ENCODE measurements around the gene DPP8. TPM values are rescaled to one million over a fixed set of nuclear protein-coding genes. Genes with fewer than 3 reads are reported as not detected.
"Not testable (repeated sequence)": the region's sequence is repeated elsewhere in the genome, so short reads cannot be mapped to it uniquely, and the experiment has no call there.

DPP8 gene
- total RNA-seq, 4 donors from 2014 or later: 33.6 to 48.6 (median 40.0) TPM

DNA sequence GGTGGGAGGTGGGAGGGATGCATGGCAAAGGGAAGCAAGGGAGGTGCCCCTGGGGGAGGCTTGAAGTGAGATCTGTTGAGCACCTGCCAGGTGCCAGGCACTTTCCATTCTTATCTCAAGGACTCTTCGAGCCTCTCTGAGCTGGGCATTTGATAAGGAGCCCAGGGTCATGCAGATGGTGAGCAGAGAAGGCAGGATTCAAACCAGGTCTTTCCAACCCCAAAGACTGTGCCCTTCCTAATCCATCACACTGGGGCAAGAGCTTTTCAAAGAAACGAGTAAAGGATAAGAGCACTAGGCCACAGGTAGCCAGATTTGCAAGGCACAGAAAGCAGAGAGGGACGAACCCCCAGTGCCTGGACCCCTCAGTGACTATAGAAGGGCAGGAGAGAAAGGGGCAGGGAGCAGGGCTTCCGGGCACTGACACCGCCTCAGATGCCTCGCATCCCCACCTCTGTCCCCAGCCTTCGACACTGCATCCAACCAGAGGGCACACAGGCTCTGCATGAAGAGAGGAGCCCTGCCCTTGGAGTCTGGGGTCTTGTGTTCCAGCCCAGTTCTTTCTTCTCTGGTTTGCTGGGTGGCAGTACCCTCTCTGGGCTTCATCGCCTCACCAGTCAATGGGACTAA lies 115.8 kb downstream of the DPP8 start:
- intact Hi-C loops (cut with DNase I): no loop called here
- 89% methylated on average over 8 of the region's 8 CpGs for WGBS
- Histone ChIP-seq H3K9me3 (no peaks in the 10 kb centered on the region), H3K27me3 (peaks cover 0 to 37% (median 0%) of the 10 kb centered on the region in 4 donors), H3K4me3 (no peak overlapping the region), H3K36me3 (no peaks in the 10 kb centered on the region), H3K27ac (replicated peaks in 1 of 4) (no peak overlapping the region), H3K4me1 (peaks cover 0 to 9% (median 4%) of the 10 kb centered on the region in 4 donors)
- TF ChIP-seq, protein P1, sequence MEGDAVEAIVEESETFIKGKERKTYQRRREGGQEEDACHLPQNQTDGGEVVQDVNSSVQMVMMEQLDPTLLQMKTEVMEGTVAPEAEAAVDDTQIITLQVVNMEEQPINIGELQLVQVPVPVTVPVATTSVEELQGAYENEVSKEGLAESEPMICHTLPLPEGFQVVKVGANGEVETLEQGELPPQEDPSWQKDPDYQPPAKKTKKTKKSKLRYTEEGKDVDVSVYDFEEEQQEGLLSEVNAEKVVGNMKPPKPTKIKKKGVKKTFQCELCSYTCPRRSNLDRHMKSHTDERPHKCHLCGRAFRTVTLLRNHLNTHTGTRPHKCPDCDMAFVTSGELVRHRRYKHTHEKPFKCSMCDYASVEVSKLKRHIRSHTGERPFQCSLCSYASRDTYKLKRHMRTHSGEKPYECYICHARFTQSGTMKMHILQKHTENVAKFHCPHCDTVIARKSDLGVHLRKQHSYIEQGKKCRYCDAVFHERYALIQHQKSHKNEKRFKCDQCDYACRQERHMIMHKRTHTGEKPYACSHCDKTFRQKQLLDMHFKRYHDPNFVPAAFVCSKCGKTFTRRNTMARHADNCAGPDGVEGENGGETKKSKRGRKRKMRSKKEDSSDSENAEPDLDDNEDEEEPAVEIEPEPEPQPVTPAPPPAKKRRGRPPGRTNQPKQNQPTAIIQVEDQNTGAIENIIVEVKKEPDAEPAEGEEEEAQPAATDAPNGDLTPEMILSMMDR (IDR thresholded peaks at IDR 0.05): no peak
- TF ChIP-seq POLR2AphosphoS5 (IDR thresholded peaks at IDR 0.05) (no peak), POLR2A (IDR thresholded peaks at IDR 0.05; ENCODE audit: low read depth) (no peak), EP300 (IDR thresholded peaks at IDR 0.05) (no peak)
- DNase-seq (ENCODE audit: extremely low spot score): no peak

DNA sequence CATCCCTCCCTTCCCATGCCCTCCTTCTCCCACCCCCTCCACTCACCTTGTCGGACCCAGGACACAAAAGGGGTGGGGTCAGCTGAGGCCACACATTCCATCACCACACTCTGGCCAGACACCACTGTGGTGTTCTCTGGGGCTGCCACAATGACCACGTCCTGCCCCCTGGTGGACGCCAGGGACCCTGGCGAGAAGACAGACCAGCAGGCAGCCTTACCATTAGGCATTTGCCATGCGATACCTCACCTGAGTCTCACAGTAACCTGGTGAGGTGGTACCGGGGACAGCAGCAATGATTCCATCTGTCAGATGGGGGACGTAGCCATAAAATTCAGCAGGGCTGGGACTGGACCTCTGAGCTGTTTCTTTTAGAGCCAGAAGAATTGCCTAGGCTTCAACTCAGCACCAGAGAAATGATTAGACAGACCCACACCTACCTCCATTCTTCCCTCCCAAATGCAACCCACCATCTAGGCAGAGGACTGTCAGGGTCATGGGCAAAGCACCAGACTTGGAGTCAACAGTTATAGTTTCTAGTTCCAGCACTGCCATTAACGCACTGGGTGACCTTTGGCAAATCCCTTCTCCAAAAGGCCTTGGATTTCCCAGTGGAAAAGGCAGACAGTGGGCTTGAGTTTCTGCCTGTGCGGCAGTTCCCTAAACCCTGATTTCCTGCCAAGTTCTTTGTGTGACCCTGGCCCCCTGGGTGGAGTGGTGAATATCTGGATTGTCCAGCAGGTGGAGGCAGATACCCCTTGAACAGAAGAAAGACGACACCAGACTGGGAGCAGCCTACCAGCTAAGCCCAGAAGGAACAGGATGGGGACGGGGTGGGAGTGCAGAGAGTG lies 116.5 kb downstream of the DPP8 start:
- peaks cover 3 to 14% (median 7%) of the 10 kb centered on the region in 4 donors for H3K4me1 ChIP-seq
- no peaks in the 10 kb centered on the region for H3K9me3 ChIP-seq
- intact Hi-C loops (cut with DNase I): no loop called here
- H3K36me3 ChIP-seq: no peaks in the 10 kb centered on the region
- WGBS: 22% methylated on average over 8 of the region's 11 CpGs
- H3K4me3 ChIP-seq: no peak overlapping the region
- H3K27me3 ChIP-seq: peaks cover 0 to 44% (median 0%) of the 10 kb centered on the region in 4 donors
- no peak for DNase-seq (ENCODE audit: extremely low spot score)
- H3K27ac ChIP-seq (replicated peaks in 1 of 4): no peak overlapping the region
- TF ChIP-seq, protein P1 (IDR thresholded peaks at IDR 0.05): peak; percentile 35 to 64 (median 37)
- no peak for TF ChIP-seq EP300 (IDR thresholded peaks at IDR 0.05)

DNA sequence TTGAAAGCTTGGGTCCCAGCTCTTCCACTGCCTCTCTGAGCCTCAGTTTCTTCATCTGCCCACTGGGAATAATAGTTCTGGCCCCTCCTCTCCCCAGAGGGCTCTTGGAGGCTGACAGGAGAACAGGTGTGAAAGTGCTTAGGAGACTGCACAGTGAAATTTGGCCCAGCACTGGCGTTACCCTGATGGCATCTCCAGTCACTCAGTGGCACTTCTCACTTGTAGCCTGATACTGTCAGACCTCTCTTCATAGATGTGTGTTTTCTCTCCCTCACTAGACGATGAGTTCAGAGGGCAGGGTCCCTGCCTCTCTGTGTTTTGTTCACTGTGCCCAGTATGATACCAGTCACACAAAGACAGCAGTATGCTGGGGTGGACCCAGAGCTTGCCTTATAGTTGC lies 117.5 kb downstream of the DPP8 start:
- WGBS: 100% methylated on average over 1 of the region's 2 CpGs
- intact Hi-C loops (cut with DNase I): no loop called here
- no peak for DNase-seq (ENCODE audit: extremely low spot score)
- no peak overlapping the region for H3K27ac ChIP-seq (replicated peaks in 1 of 4)
- no peaks in the 10 kb centered on the region for H3K36me3 ChIP-seq
- TF ChIP-seq, protein P1 (IDR thresholded peaks at IDR 0.05): no peak
- TF ChIP-seq POLR2A (IDR thresholded peaks at IDR 0.05; ENCODE audit: low read depth) (no peak), EP300 (IDR thresholded peaks at IDR 0.05) (no peak), POLR2AphosphoS5 (IDR thresholded peaks at IDR 0.05) (no peak)
- H3K9me3 ChIP-seq: no peaks in the 10 kb centered on the region
- H3K4me1 ChIP-seq: peaks cover 6 to 22% (median 14%) of the 10 kb centered on the region in 4 donors
- H3K27me3 ChIP-seq: peaks cover 0 to 54% (median 4%) of the 10 kb centered on the region in 4 donors
- no peak overlapping the region for H3K4me3 ChIP-seq

DNA sequence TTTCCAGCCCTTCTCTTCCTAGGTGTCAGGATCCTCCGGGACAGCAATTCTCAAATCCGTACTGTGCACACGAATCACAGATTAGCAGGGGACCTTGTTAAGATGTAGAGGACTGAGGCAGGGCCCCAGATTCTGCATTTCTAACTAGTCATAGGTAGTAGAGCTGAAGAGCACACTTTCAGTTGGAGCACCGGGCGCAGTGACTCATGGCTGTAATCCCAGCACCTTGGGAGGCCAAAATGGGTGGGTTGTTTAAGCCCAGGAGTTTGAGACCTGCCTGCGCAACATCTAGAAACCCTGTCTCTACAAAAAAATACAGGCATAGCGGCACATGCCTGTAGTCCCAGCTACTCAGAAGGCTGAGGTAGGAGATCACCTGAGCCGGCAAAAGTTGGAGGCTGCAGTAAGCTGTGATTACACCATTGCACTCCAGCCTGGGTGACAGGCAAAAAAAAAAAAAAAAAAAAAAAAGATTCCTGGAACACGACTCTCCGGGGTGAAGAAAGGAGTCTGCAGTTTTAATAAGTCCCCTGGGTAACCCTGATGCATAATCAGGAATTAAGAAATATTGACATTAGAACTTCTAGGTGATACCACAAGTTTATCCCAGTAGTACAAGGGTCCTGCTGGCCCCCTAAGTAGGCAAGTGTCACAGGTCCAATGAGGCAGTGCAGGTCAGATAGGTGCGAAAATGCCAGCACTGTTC lies 118.3 kb downstream of the DPP8 start:
- DNase-seq (ENCODE audit: extremely low spot score): no peak
- peaks cover 0 to 62% (median 4%) of the 10 kb centered on the region in 4 donors for H3K27me3 ChIP-seq
- no peaks in the 10 kb centered on the region for H3K36me3 ChIP-seq
- WGBS: 83% methylated on average over 11 of the region's 11 CpGs
- no peaks in the 10 kb centered on the region for H3K9me3 ChIP-seq
- TF ChIP-seq POLR2AphosphoS5 (IDR thresholded peaks at IDR 0.05): no peak
- TF ChIP-seq, protein P1 (IDR thresholded peaks at IDR 0.05): no peak
- no peak overlapping the region for H3K27ac ChIP-seq (replicated peaks in 1 of 4)
- intact Hi-C loops (cut with DNase I): no loop called here
- peaks cover 6 to 22% (median 14%) of the 10 kb centered on the region in 4 donors for H3K4me1 ChIP-seq
- H3K4me3 ChIP-seq: no peak overlapping the region

DNA sequence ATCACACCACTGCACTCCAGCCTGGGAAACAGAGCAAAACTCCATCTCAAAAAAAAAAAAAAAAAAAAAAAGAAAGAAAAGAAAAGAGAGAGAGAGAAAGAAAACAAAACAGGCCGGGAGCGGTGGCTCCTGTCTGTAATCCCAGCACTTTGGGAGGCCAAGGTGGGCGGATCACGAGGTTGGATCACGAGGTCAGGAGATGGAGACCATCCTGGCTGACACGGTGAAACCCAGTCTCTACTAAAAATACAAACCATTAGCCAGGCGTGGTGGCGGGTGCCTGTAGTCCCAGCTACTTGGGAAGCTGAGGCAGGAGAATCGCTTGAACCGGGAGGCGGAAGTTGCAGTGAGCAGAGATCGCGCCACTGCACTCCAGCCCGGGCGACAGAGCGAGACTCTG lies 119.0 kb downstream of the DPP8 start:
- intact Hi-C loops (cut with DNase I); H3K36me3 ChIP-seq; DNase-seq (ENCODE audit: extremely low spot score); H3K27ac ChIP-seq (replicated peaks in 1 of 4); H3K9me3 ChIP-seq; H3K4me3 ChIP-seq: not testable (repeated sequence)
- H3K4me1 ChIP-seq: peaks cover 6 to 22% (median 14%) of the 10 kb centered on the region in 4 donors
- peaks cover 0 to 67% (median 4%) of the 10 kb centered on the region in 4 donors for H3K27me3 ChIP-seq
- WGBS: 92% methylated on average over 16 of the region's 16 CpGs

Data from esophagus muscularis mucosa (tissue), 4 donors.